GM23248 (cell line): ENCODE data around the gene TFPI2.

Experiments used
- EZH2 ChIP-seq: fragments of 200-600 bp; sonication (generic); IDR thresholded peaks from 2 replicates; pipeline ENCODE4 v1.6.1; 2018; ENCODE audit warnings: antibody characterized with exemption, mild to moderate bottlenecking; ENCODE audit not compliant: insufficient read depth, poor library complexity, severe bottlenecking
- EZH2phosphoT487 ChIP-seq: fragments of 200-600 bp; sonication (generic); IDR thresholded peaks from 2 replicates; pipeline ENCODE4 v1.6.1; 2018; ENCODE audit warnings: antibody characterized with exemption, moderate library complexity, mild to moderate bottlenecking, low read depth; ENCODE audit not compliant: insufficient read depth

DNA sequence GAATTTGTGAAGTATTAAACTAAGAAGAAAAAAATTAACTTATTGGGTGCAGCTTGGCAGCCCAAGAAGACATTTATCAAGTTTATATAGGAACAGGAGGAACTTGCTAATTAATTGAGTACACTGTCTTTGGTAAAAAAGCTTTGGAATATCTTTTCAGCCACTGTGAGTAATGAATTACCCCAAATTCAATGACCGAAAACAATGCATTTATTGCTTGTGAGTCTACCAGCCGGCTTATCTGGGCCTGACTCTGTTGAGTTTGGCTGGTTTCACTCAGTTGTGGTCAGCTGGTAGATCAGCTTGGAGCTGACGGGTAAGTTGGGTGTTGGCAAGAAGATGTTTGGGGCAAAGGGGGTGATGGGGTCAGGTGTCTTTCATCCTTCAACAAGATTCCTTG is 42.6 kb upstream of the TFPI2 start:
- TF ChIP-seq EZH2, result no peak
- TF ChIP-seq EZH2phosphoT487, result no peak
